LNCAP (cell line): ENCODE results near the gene CYP2W1.
A peak's percentile ranks its signal among the peaks of the same experiment; 100 is the strongest.

ENCODE experiments used
- TF ChIP-seq, protein P1 (sequence below): fragments of 450-650 bp; IDR thresholded peaks from 2 replicates; pipeline ENCODE4 v1.5.1; 2017; ENCODE audit warnings: mild to moderate bottlenecking

Gene CYP2W1

DNA sequence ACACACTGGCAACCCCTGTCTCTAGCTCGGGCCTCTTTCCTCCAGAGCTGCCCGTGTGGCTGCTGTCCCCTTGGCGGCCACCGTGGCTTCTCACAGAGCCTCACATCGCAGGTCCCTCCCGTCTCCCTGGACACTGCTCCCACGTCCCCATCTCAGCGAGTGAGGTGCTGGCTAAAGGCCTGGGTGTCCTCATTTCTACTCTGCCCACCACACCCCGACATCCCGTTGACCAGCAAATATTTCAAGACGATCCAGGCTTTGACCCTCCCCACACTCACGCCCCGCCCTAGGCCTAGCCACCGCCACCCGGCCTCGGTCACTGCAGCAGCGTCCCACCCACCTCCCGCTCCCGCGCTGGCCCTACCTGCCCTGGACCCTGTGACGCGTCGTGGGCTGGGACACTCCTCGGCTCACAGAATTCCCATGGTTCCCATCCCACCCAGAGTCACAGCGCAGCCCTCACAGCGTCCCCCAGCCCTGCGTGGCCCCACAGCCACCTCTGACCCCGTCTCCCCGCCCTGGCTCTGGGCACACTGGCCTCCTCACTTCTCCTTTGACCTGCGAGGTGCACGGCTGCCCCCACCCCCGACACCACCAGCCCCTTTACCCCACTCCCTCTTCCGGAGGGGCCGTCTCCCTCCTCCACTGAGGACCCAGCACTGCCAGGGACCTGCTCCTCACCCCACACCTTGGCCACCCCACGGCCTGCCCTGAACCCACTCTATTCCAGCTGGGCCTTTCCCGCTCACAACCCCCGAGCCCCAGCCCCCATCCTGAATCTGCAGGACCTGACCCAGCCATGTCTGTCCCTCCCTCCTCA lies 35.4 kb upstream of the CYP2W1 start:
- TF ChIP-seq, protein P1, sequence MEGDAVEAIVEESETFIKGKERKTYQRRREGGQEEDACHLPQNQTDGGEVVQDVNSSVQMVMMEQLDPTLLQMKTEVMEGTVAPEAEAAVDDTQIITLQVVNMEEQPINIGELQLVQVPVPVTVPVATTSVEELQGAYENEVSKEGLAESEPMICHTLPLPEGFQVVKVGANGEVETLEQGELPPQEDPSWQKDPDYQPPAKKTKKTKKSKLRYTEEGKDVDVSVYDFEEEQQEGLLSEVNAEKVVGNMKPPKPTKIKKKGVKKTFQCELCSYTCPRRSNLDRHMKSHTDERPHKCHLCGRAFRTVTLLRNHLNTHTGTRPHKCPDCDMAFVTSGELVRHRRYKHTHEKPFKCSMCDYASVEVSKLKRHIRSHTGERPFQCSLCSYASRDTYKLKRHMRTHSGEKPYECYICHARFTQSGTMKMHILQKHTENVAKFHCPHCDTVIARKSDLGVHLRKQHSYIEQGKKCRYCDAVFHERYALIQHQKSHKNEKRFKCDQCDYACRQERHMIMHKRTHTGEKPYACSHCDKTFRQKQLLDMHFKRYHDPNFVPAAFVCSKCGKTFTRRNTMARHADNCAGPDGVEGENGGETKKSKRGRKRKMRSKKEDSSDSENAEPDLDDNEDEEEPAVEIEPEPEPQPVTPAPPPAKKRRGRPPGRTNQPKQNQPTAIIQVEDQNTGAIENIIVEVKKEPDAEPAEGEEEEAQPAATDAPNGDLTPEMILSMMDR = no peak

DNA sequence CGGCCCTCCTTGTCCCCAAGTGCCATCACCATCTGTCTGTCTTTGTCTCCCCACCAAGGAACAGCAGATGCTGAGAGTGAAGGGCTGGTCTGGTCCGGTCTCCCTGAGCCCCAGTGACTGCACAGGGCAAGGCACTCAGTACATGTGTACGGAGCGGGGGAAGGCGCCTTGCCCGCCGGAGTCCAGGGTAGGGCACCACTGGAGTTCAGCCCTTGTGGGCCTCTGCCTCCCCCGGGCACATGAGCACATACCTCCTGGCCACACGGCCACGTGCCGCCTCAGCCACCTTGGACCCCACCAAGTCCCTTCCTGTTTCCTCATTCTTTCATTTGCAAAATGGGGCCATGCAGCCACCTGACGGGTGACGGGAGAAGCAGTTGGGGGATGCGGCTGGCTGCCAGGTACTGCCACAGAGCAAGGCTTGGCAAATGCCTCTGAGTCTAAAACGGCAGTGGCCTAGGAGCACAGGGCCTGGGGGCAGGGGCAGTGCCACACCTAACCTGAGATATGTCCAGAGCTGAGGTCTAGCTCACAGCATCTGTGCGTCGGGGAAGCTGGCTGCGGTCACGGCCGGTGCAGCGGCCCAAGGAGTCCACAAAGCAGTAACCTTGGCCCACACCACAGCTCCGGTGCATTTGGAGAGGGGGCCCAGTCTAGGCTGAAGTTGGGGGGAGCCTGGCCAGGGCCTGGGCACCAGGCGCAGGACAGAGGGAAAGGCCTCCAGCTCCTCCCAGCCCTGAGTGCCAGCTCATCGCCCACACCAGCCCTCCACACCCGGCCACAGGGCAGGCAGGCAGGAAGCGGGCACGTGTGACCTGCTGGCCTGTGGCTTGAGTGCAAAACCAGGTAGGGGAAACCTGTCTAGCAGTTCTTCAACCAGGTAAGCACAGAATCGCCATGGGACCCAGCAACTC lies 33.7 kb upstream of the CYP2W1 start:
- TF ChIP-seq, protein P1 = no peak

DNA sequence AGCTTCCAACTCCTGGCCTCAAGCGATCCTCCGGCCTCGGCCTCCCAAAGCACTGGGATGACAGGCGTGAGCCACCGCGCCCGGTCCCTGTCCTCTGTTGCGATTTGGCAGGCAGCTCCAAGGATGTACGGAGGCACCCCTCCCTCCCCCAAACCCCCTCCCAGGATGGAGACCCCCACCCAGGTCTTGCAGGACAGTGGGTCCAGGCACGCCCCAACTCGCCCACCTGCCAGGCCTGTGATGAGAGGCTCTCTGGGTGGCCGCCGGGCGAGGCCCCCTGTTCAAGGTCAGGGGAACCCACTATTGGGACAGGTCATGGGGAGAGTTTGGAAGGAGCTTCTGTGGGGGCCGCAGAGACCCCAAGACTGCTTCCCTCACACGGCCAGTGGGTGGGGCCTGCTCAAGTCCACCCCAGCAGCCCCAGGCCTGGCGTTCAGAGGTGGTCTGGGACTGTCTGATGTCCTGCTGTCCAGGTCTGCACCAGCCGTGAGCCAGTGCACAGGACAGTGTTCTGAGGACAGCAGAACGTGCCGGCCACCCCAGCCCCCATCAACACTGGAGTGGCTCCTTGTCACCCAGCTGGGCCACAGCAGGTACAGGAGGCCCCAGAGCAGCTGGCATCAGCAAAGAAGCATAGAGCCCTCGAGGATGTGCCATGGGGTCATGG lies 31.0 kb upstream of the CYP2W1 start:
- TF ChIP-seq, protein P1 = no peak

DNA sequence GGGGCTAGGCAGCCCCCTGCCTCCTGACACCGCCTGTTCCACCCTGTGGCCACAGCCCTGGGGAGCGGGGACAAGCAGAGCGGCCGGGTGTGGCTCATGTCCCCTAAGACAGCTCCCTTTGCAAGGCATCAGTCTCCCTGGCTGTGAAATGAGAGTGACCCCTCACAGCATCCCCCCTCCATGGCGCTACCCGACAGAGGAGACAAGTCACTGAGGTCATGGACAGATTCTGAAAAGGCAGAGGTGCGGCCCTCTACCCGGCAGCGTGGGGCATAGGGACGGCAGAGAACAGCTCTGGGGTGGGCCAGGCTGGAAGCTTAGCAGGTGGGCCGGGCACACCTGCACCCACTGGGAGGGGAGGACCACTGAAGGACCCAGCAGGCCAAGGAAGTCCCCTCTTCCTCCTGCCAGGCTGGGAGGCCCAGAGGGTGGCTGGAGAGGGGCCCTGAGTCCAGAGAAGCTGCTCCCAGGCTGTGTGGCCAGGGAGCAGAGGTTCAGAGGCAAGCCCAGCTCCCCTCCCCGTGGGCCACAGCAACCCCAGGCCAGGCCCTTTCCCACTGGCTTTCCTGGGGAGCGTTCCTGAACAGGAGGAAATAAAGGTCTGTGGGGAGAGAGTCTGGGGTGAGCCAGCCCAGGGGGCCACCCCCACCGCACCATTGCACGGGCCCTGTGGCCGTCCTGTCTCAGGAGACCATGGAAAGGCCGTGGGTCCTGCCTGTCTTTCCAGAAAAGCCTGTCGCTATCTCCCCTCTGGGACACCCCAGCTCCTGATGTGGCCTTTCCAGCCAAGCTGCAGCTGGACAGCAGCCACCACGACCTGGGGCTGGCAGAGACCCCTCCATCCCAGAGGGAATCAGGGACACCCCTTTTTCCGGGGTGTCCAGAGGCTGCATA lies 30.2 kb upstream of the CYP2W1 start:
- TF ChIP-seq, protein P1 = no peak

DNA sequence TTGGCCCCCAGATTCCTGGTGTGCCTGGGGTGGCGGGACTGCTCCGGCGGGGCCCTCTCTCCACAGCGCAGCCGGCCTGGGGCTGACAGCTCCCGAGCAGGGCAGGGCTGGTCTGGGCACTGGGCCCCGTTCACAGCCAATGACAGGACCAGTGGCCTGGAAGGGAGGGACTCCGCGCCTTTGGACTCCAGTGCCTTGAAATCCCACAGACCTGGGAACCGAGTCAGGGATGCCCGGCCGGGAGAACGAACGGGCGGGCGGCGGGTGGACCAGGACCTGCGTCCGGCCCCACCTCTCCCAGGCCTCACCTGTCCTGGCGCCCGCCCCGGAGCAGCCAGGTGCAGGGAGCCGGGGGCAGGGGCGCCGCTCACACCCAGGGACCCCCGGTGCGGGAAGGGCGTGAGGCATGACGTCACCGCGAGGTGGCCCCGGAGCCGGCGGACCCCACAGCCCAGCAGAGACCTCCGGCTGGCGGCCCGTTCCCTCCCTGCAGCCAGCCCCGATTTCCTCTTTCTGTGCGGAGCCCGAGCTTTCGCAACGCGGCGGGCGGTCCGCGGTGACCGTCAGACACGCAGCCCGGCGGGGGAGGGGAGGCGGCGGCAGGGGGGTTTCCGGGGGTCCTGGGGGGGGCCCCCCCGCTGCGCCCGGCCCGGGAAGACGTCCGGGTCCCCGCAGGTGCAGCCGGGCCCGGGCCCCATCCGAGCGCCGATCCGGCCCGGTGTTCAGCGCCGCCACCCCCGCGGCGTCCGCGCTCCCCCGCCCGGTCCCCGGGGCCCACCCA lies 29.2 kb upstream of the CYP2W1 start:
- TF ChIP-seq, protein P1 = no peak

DNA sequence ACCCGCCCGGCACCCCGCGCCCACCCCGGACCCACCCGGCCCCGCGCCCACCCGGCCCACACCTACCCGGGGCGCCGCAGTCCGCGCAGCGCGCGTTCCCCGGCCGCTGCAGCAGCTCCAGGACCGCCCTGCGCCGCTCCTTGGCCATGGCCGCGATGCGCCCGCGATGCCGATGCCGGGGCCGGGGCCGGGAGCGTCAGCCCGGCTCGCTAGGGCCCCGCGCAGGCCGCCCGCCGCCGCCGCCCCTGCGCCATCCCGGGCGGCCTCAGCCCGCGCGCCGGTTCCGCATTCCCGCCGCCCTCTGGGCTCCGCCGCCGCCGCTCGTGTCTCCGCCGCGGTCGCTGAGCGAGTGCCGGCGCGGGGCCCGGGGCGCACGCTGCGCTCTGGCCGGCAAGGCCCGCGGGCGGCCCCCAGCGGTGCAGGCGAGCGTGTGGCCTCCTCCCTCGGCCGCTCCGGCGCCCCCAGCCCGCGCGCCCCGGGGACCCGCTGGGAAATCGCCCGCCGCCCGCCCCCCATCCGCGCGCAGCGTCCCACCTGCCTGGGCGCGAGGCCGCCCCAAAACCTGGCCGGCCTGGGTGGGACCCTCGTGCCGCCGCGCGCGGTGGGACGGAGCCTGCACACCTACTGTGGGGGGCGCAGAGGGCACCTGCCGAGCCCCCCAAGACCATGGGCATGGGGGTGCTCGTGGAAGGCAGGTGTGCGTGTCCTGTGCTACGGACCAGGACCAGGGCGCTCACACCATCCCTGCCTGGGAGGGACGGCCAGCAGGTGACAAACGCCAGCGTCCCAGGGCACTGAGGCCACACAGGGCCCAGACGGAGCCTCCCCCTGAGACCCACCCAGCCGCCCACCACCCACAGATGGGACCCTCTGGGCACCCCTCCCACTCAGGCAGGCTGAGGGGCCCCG lies 28.4 kb upstream of the CYP2W1 start, which contains the start of gene ADAP1:
ADAP1 (minus strand) TSS at position 351 of the 909 bp plus-strand sequence; CDS start at position 148, 203 bp downstream.
- TF ChIP-seq, protein P1 = peak; percentile 58
